Dermis blood vessel endothelial cell (primary cell): Measurements from ENCODE around the gene ASCC1. TPM values are rescaled to one million over a fixed set of nuclear protein-coding genes. Genes with fewer than 3 reads are reported as not detected.

ENCODE experiments used
- DNase-seq: peaks from one replicate; pipeline ENCODE4 v3.0.0; 2010
- total RNA-seq: library from RNA; depleted of rRNA; stranded (reverse); fragments of >200 nt; gene quantifications from 2 replicates; pipeline ENCODE4 v1.2.3, GENCODE V29; 2014

Gene ASCC1
- total RNA-seq, 1 donor from 2014 or later: 33.5 TPM

GRCh38 chr10:72081210-72081609 lies 134.9 kb downstream of the ASCC1 start:
- no peak for DNase-seq

- no peak for DNase-seq
Observed at GRCh38 chr10:72080042-72080975, 135.8 kb downstream of the ASCC1 start.

- DNase-seq: no peak
Observed at GRCh38 chr10:72079356-72079755, 136.7 kb downstream of the ASCC1 start.

DNA sequence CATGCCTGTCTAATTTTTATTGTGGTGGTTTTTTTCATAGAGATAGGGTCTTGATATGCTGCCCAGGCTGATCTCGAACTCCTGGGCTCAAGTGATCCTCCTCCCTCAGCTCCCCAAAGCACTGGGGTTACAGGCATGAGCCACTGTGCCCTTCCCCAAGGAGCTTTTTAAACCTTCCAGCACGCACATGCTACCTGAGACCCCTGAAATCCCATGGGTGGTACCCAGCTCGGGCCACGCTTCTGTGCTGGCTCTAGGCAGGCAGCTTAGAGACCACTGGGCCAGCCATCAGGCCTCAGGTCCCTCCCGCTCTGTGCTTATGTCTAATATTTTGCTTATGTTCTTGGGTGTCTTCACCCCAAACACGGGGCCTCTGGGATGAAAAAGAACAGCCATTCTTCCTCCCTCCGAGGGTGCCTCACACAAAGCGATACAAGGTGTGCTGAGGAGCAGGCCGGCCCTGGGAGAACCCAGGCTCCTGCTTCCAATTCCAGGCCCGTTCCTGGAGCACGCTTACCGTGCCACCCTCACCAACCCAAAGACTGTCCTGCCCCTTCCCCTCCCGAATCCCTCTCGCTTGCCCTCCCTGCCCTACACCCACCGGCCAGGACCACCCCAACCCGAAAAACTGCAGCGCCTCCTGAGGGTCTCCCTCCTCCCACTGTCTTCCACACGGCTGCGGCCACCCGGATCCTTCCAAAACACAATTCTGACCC lies 138.6 kb downstream of the ASCC1 start:
- DNase-seq: no peak

GRCh38 chr10:72076756-72077155 lies 139.3 kb downstream of the ASCC1 start:
- no peak for DNase-seq

- no peak for DNase-seq
Observed at GRCh38 chr10:72075376-72076115, 140.5 kb downstream of the ASCC1 start.

DNA sequence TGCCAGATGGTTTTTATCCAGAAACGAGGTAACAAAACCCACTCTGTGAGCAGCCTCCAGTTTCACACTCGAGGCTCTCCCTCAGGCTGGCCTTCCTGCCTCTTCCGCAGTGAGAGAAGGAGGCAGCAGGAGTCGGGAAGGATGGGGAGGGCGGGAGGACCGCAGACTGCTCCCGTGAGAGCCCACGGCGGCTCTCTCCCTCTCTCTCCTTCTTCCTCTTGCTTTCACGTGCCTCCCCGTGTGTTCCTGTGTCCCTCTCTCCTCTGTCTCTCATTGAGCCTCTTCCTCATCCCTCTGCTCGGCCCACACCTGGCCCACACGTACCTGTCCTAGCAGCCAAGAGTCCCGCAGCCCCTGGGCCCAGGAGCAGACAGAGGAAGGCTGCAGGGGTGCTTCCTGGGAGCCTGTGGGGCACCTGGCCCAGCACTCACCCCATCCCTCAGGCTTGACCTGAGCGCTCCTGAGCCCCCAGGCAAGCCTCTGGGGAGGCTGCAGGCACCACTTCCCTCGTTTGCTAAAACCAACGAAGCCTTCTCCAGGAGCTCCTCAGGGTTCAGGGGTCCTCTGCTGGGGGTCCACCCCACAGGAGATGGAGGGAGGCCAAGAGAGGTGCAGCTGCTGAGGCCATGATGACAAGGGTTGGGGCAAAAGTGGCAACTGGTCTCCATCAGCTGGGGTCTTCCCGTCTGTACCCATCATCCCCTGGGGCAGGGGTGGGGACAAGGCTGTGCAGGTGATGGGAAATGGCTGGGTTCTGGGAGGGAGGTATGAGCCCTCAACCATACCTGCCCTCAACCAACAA lies 141.3 kb downstream of the ASCC1 start:
- no peak for DNase-seq

DNA sequence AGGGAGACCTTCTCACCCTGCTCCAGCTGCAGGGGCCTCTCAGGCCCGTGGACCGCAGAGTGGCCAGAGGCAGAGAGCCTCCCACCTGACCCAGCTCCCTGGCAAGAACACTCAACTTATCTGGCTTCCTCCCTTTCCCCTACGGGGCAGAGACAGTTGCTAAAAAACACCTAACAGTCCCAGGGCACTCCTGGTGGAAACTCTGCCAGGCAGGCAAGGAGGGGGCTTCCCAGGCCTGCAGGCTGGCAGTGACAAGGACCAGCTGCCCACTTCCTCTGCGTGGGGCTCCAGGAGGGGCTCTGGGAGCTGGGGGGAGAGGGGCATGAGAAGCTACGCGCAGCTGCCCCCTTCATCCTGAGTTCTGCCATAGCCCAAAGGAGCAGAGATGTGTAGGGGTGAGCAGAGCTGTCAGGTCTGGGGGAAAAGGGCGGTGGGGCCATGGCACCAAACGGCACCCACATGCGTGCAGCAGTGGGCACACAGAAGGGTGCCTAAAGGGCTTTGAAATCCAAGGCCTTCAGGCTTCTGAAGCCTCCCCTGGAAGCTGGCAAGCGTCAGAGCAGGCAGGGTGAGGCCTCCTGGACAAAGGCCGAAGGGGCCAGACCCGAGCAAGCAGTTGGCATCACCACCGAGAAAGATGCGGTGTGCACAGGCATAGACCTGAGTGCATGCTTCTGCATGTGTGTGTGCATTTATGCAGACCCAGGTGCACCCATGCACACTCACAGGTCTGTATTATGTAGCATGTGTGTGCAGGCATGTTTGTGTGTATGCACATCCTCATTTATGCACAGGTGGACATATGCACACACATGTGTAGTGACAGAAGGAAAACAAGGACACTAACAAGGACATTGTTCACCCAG lies 142.1 kb downstream of the ASCC1 start:
- no peak for DNase-seq

DNA sequence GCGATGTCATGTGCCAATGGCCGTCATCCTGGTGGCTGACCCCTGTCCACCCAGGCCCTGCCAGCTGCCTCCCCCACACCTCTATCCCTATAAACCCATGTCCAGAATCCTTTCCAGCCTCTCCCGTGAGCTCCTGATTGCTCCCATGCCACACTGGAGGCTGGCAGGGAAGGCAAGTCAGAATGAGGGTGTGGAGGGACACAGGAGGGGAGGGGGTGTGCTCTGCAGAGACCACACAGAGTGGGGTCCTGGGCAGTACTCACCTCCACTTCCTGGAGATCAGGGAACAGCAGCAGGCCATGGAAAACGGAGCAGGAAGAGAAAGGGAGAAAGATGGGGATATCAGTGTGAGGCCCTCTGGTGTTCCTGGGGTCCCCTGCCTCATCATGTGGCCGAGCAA lies 143.4 kb downstream of the ASCC1 start:
- DNase-seq: no peak

DNA sequence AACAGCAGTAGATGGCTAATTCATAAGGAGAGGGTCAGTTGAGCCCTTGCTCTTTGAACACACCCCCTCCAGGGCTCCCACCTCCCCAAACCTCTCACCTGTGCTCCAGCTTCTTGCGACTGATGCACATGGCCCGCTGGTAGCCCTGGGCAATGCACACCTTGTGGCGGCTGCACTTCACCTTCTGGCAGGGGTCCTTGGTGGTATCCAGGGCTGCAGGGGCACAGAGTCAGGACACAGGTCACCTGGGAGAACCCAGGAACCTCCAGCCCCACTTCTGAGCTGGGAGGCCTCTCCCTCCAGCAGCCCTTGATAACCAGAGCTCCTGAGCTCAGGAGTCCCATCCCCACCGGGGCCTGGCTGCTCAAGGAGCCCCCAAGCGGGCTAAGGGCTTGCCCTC lies 144.0 kb downstream of the ASCC1 start:
- no peak for DNase-seq

DNA sequence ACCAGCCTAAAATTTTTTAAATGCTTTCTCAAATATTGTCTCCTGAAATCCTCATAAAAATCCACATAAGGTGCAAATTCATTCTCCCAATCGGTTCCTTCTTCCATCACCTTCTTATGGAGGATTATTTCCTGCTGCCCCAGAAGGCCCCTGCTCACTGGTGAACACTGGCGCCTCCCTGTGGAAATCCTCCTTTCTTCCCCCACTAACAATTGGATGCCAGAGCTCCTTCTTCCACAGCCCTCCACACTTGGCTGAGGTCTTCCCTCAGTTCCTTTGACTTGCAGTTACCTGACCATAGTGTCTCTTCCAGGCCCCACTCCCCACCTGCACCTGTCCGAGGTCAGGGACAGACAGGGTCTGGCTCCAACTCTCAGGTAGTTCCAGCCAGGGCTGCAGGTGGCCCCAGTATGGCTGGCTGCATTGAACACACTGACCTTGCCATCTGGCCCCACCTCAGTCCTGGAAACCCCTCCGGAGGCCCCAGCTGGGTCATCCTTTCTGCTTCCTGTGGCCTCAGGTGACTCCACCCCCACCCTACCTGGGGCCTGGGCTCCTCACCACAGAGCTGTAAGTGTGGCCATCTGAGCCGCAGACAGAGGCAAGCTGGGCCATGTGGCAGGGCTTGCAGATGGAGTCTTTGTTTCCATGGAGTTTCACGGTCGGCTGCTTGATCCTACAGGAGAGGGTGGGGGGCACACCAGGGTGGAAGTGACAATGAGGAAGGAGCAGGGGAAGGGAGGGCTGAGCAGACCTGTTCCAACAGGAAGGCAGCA lies 146.1 kb downstream of the ASCC1 start:
- peak; percentile 16 for DNase-seq

DNA sequence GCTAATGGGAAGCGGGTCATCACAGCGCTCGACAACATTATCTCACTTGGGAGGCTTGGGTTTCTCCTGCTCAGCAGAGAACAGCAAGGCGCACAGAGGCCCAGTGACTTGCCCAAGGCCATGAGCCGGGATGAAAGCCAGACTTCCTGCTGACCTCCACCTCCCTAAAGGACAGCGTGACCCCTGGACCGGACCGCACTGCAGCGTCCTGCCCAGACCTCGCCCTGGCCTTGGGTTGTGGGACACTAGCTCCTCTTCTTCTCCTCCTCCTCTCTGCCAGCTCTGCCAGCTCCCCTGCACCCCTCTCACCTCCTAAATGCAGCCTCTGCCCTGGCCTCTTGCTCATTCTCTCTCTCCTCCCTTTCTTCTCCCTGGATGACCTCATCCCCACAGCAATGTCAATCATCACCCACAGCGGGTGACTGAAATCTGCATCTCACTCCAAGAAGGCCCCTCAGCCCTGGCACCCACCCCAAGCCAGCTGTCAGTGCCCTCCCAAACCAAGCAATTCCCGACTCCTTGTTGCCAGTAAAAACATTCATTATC lies 147.1 kb downstream of the ASCC1 start:
- no peak for DNase-seq

DNA sequence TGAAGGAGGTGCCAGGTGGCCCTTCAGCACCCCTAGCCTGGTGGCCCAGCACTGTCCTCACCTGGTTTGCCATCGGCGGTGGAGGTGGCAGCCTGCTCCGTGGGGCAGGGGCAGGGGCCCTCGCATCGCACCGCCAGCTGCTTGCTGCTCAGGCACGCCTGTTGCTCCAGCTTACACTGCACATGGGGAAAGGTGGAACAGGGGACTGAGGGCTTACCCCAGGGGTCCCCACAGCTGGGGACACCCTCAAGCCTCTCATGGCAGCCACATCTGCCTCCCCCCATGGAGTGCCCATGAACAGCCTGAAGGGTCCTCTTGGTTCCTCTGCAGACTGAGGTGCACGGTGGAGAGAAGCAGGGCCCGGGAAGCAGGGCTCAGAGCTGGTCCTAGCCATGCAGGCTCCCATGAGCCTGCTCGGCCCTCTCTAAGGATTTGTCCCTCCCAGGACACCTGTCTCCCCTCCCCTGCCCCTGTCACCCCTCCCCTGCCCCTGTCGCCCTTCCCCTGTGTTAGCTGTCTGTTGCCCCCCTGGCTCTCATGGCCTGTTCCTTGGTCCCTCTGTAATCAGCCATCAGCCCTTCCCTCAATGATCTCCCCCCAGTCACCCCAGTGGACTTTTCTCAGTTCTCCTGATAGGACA lies 147.8 kb downstream of the ASCC1 start:
- no peak for DNase-seq

- no peak for DNase-seq
Observed at GRCh38 chr10:72067463-72068125, 148.5 kb downstream of the ASCC1 start.

DNA sequence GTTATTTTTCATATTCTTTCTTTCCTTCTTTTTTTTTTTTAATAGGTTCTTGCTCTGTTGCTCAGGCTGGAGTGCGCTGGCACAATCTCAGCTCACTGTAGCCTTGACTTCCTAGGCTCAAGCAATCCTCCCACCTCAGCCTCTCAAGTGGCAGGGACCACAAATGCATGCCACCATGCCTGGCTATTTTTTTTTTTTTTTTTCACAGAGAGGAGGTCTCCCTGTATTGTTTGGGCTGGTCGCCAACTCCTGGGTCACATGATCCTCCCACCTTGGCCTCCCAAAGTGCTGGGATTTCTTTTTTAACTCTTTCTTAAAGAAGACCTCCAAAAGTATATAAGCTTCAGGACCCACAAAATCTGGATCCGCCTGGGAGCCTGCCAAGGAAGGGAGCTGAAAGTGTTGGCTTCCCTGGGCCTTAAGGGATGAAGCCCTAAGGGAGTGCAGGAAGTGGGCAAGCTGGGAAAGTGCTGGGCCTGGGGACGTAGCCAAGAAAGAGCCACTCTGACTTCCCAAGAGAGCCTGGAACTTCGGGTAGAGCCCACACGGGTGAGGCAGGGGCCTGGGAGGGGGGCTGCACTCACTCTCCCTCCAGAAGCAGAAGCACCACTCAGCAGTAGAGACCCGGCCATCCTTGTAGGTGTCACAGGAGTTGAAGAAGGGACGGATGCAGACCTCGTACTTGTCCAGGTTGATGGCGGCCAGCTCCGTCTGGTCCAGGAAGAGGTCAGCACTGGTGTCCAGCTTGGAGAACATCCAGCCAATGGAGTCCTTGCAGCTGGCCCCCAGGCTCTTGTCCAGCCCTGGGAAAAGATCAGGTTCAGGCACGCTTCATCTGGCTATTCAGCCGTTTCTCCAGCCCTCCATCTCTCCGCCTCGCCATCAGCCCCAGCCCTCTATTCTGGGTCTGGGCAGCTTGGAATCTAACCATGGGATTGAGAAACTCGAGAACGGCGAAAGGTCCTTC lies 149.5 kb downstream of the ASCC1 start:
- no peak for DNase-seq

DNA sequence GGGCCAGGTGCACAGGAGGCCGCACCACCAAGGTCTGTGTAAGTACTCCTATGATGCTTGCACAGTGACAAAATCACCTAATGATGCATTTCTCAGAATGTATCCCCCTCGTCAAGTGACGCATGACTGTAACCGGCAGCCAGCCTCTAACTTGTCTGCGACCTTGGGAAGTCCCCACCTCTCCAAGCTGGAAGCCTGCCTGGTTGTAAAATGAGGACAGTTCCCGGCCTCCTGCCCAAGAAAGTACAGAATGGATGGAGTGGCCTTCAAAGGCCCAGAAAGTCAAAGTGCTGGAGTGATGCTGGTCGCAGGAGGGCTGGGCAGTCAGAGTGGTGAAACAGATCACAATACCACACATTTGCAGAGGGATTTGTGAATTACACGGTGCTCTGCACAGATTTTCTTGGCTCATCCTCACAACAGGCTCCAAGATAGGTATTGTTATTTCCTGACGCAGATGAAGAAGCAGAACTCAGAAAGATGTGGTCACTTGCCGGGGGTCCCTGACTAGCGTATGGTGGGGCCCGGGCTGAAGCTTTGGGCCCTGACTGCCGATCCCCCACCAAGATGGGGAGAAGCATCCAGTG lies 150.5 kb downstream of the ASCC1 start:
- no peak for DNase-seq

- DNase-seq: no peak
Observed at GRCh38 chr10:72063703-72064391, 152.2 kb downstream of the ASCC1 start.
